GM23338 (cell line): ENCODE measurements around the gene PCSK1N. TPM values are rescaled to one million over a fixed set of nuclear protein-coding genes. Genes with fewer than 3 reads are reported as not detected.

ENCODE experiments used
- ATAC-seq: fragments of 200-7000 bp; cut with Tn5 transposase; 3 replicates; pipeline ENCODE4 v1.9.1; 2020
- DNase-seq: peaks from one replicate; pipeline ENCODE4 v3.0.0-alpha.2; 2015; ENCODE audit warnings: low spot score
- H2AFZ ChIP-seq: fragments of 200-600 bp; sonication (generic); 2 replicates; pipeline ENCODE4 v1.8.0; 2016; ENCODE audit warnings: antibody characterized with exemption, mild to moderate bottlenecking, moderate library complexity
- H3F3A ChIP-seq: fragments of 200-600 bp; sonication (generic); replicated peaks from 2 replicates; pipeline ENCODE4 v1.8.0; 2017; ENCODE audit warnings: antibody characterized with exemption, mixed run types, low read depth
- H3K27ac ChIP-seq: fragments of 200-600 bp; sonication (generic); 2 replicates; pipeline ENCODE4 v1.6.1; 2016; ENCODE audit warnings: low read depth
- H3K27me3 ChIP-seq: fragments of 200-600 bp; sonication (generic); 2 replicates; pipeline ENCODE4 v1.8.0; 2016; ENCODE audit warnings: mild to moderate bottlenecking, mixed run types, moderate library complexity; ENCODE audit not compliant: insufficient read depth
- H3K36me3 ChIP-seq: fragments of 200-600 bp; sonication (generic); 2 replicates; pipeline ENCODE4 v1.8.0; 2016; ENCODE audit warnings: mild to moderate bottlenecking; ENCODE audit not compliant: insufficient read depth
- H3K4me1 ChIP-seq: fragments of 200-600 bp; sonication (generic); 2 replicates; pipeline ENCODE4 v1.8.0; 2016; ENCODE audit warnings: mild to moderate bottlenecking, moderate library complexity; ENCODE audit not compliant: insufficient read depth
- H3K4me2 ChIP-seq: fragments of 200-600 bp; sonication (generic); 2 replicates; pipeline ENCODE4 v1.7.1; 2017; ENCODE audit warnings: mixed run types
- H3K4me3 ChIP-seq: fragments of 200-600 bp; sonication (generic); 2 replicates; pipeline ENCODE4 v1.6.1; 2016; ENCODE audit warnings: mixed run types
- H3K79me2 ChIP-seq: fragments of 200-600 bp; sonication (generic); replicated peaks from 2 replicates; pipeline ENCODE4 v1.8.0; 2017; ENCODE audit warnings: mild to moderate bottlenecking; ENCODE audit not compliant: insufficient read depth
- H3K9me2 ChIP-seq: fragments of 200-600 bp; sonication (generic); 2 replicates; pipeline ENCODE4 v1.8.0; 2017; ENCODE audit not compliant: insufficient read depth
- H4K20me1 ChIP-seq: fragments of 200-600 bp; sonication (generic); replicated peaks from 2 replicates; pipeline ENCODE4 v1.8.0; 2017; ENCODE audit warnings: mild to moderate bottlenecking; ENCODE audit not compliant: insufficient read depth
- H3K27ac Mint-ChIP-seq: 2 replicates; pipeline ENCODE4 v1.8.0; 2020; ENCODE audit warnings: inconsistent platforms, mild to moderate bottlenecking, moderate library complexity, mixed read lengths
- H3K27me3 Mint-ChIP-seq: 3 replicates; pipeline ENCODE4 v1.8.0; 2022; ENCODE audit warnings: low read depth, mild to moderate bottlenecking, moderate library complexity, mixed read lengths, inconsistent platforms; ENCODE audit not compliant: insufficient read depth, poor library complexity
- H3K36me3 Mint-ChIP-seq: 3 replicates; pipeline ENCODE4 v1.8.0; 2021; ENCODE audit warnings: low read depth, mild to moderate bottlenecking, inconsistent platforms, moderate library complexity, mixed read lengths
- H3K4me1 Mint-ChIP-seq: 3 replicates; pipeline ENCODE4 v1.8.0; 2020; ENCODE audit warnings: mild to moderate bottlenecking, inconsistent platforms, mixed read lengths
- H3K4me3 Mint-ChIP-seq: 3 replicates; pipeline ENCODE4 v1.8.0; 2021; ENCODE audit warnings: moderate library complexity, mild to moderate bottlenecking, inconsistent platforms, mixed read lengths
- H3K9me3 Mint-ChIP-seq: 3 replicates; pipeline ENCODE4 v1.8.0; 2020; ENCODE audit warnings: moderate library complexity, mild to moderate bottlenecking, inconsistent platforms, mixed read lengths
- EZH2 ChIP-seq: fragments of 200-600 bp; sonication (generic); IDR thresholded peaks from one replicate; pipeline ENCODE4 v1.8.0; 2017; ENCODE audit warnings: antibody characterized with exemption, mild to moderate bottlenecking, low read depth; ENCODE audit not compliant: unreplicated experiment
- EZH2phosphoT487 ChIP-seq: fragments of 200-600 bp; sonication (generic); IDR thresholded peaks from one replicate; pipeline ENCODE4 v1.8.1; 2018; ENCODE audit warnings: antibody characterized with exemption; ENCODE audit not compliant: unreplicated experiment
- NANOG ChIP-seq: IDR thresholded peaks from 2 replicates; pipeline ENCODE4 v1.6.1; 2016; ENCODE audit warnings: antibody characterized with exemption, borderline replicate concordance
- POLR2AphosphoS5 ChIP-seq: IDR thresholded peaks from 2 replicates; pipeline ENCODE4 v1.6.1; 2016; ENCODE audit warnings: antibody characterized with exemption, low read depth
- ZNF114 ChIP-seq: fragments of 250-450 bp; sonication (Bioruptor Pico); IDR thresholded peaks from 2 replicates; pipeline ENCODE4 v1.5.0; 2020; ENCODE audit warnings: mild to moderate bottlenecking, moderate library complexity
- polyA plus RNA-seq: library from polyadenylated mRNA; unstranded; fragments of >200 nt; fragmentation: Nextera tagmentation; extraction: Ambion mirVana; gene quantifications from 2 replicates; pipeline ENCODE4 v1.2.1, GENCODE V29; 2016
- total RNA-seq: library from RNA; depleted of rRNA; stranded (reverse); fragments of >200 nt; shearing (Covaris generic); gene quantifications from 2 replicates; pipeline ENCODE4 v1.2.3, GENCODE V29; 2014
- TF ChIP-seq, protein P1 (sequence below), 2 experiments: fragments of 200-600 bp in 1 of 2; sonication (generic) in 1 of 2; conservative IDR thresholded peaks; 2 replicates each; pipeline versions ENCODE4 v1.5.1 to v1.6.1; 2016 to 2017; ENCODE audit warnings: antibody characterized with exemption in 2 of 2, low read depth in 2 of 2, mild to moderate bottlenecking in 2 of 2, moderate library complexity in 1 of 2

Gene PCSK1N
- total and polyA plus RNA-seq, 2 experiments from 2014 or later: 12.8 to 15.6 TPM

DNA sequence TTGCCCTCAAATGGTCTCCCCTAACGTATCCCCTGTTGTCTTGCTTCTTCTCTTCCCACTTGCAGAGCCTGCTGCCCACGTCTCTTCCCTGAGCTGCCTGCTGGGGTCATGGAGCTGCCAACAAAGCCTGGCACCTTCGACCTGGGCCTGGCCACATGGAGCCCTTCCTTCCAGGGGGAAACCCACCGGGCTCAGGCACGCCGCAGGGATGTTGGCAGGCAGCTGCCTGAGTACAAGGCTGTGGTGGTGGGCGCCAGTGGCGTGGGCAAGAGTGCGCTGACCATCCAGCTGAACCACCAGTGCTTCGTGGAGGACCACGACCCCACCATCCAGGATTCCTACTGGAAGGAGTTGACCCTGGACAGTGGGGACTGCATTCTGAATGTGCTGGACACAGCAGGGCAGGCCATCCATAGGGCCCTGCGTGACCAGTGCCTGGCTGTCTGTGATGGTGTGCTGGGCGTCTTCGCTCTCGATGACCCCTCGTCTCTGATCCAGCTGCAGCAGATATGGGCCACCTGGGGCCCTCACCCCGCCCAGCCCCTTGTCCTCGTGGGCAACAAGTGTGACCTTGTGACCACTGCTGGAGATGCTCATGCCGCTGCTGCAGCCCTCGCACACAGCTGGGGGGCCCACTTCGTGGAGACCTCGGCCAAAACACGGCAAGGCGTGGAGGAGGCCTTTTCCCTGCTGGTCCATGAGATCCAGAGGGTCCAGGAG, 6.2 kb downstream of the PCSK1N start:
- DNase-seq (no peak), ATAC-seq (no peak)
- no peak overlapping the region for H3K4me3 Mint-ChIP-seq
- Histone ChIP-seq H3K4me1 (no peaks in the 10 kb centered on the region), H3K27ac (no peak overlapping the region), H2AFZ (no peak overlapping the region), H3K4me2 (no peak overlapping the region), H3K36me3 (no peaks in the 10 kb centered on the region), H3F3A (no peaks in the 10 kb centered on the region), H3K9me2 (no peaks in the 10 kb centered on the region), H3K27me3 (peaks cover 67% of the 10 kb centered on the region), H3K79me2 (no peaks in the 10 kb centered on the region), H3K4me3 (no peak overlapping the region), H4K20me1 (no peaks in the 10 kb centered on the region)
- peaks cover 15% of the 10 kb centered on the region; the same call in 2 of the 3 replicates for H3K36me3 Mint-ChIP-seq
- H3K27ac Mint-ChIP-seq: no peak overlapping the region
- peaks cover 47% of the 10 kb centered on the region for H3K27me3 Mint-ChIP-seq
- peaks cover 11% of the 10 kb centered on the region for H3K4me1 Mint-ChIP-seq
- peaks cover 3% of the 10 kb centered on the region; the same call in 1 of the 3 replicates for H3K9me3 Mint-ChIP-seq
- TF ChIP-seq ZNF114 (CRISPR knock-in tag) (no peak), EZH2phosphoT487 (no peak), EZH2 (no peak)

DNA sequence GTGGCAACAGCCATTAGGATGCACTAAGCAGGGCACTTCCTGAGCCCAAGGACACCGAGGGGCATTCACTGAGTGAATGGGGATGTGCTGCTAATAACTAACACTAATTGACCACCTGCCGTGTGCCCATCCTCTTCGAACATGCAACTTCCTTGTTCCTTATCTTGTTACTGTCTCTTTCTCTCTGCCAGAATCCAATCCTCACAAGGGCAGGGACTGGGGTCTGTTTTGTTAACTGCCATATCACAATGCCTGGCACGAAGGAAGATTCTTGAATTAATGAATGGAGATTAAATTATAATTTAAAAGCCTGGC, 7.8 kb downstream of the PCSK1N start:
- no peaks in the 10 kb centered on the region for H3K79me2 ChIP-seq
- no peak overlapping the region for H3K27ac ChIP-seq
- no peak for TF ChIP-seq NANOG
- TF ChIP-seq, protein P1, sequence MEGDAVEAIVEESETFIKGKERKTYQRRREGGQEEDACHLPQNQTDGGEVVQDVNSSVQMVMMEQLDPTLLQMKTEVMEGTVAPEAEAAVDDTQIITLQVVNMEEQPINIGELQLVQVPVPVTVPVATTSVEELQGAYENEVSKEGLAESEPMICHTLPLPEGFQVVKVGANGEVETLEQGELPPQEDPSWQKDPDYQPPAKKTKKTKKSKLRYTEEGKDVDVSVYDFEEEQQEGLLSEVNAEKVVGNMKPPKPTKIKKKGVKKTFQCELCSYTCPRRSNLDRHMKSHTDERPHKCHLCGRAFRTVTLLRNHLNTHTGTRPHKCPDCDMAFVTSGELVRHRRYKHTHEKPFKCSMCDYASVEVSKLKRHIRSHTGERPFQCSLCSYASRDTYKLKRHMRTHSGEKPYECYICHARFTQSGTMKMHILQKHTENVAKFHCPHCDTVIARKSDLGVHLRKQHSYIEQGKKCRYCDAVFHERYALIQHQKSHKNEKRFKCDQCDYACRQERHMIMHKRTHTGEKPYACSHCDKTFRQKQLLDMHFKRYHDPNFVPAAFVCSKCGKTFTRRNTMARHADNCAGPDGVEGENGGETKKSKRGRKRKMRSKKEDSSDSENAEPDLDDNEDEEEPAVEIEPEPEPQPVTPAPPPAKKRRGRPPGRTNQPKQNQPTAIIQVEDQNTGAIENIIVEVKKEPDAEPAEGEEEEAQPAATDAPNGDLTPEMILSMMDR (conservative IDR thresholded peaks at IDR 0.05; ENCODE audit: low read depth in 2 of 2): no peak
- no peak for TF ChIP-seq POLR2AphosphoS5
- H4K20me1 ChIP-seq: no peaks in the 10 kb centered on the region
- Mint-ChIP-seq H3K4me1 (peaks cover 7% of the 10 kb centered on the region), H3K9me3 (peaks cover 3% of the 10 kb centered on the region; the same call in 1 of the 3 replicates), H3K36me3 (peaks cover 21% of the 10 kb centered on the region; the same call in 2 of the 3 replicates), H3K4me3 (peak overlapping the region; percentile 71), H3K27me3 (peaks cover 33% of the 10 kb centered on the region), H3K27ac (0 out of 2 replicates have a peak overlapping the region, but pooled peaks have one; percentile 56)
- no peaks in the 10 kb centered on the region for H3K36me3 ChIP-seq
- 0 out of 2 replicates have a peak overlapping the region, but pooled peaks have one; percentile 32 for H2AFZ ChIP-seq
- no peak for DNase-seq
- H3K27me3 ChIP-seq: peaks cover 52% of the 10 kb centered on the region
- no peaks in the 10 kb centered on the region for H3K4me1 ChIP-seq
- H3K4me3 ChIP-seq: peak overlapping the region; percentile 55
- no peaks in the 10 kb centered on the region for H3K9me2 ChIP-seq
- H3K4me2 ChIP-seq: peak overlapping the region; percentile 78
- ATAC-seq: no peak
- no peaks in the 10 kb centered on the region for H3F3A ChIP-seq
